OCI-LY3 (cell line): ENCODE measurements around the gene AFDN.

ENCODE experiments used
- H2AFZ ChIP-seq: fragments of 200-600, 300-600 bp; shearing (Covaris generic); 2 replicates; pipeline ENCODE4 v1.6.0; 2014; ENCODE audit warnings: antibody characterized with exemption, low read depth, low read length
- H3K27ac ChIP-seq: fragments of 200-600, 300-600 bp; sonication (generic); 2 replicates; pipeline ENCODE4 v1.5.1; 2014; ENCODE audit warnings: mild to moderate bottlenecking, low read length, moderate library complexity, mixed read lengths
- H3K27me3 ChIP-seq: fragments of 200-600, 300-600 bp; sonication (generic); 2 replicates; pipeline ENCODE4 v1.6.1; 2014; ENCODE audit warnings: low read depth, low read length, mixed read lengths
- H3K36me3 ChIP-seq: fragments of 200-600, 300-600 bp; sonication (generic); replicated peaks from 2 replicates; pipeline ENCODE3; 2014; ENCODE audit warnings: low read depth, low read length, mixed read lengths
- H3K4me1 ChIP-seq: fragments of 300-600, 200-600 bp; sonication (generic); 2 replicates; pipeline ENCODE4 v1.6.1; 2014; ENCODE audit warnings: low read length, mixed read lengths
- H3K4me2 ChIP-seq: fragments of 200-600, 300-600 bp; sonication (generic); 2 replicates; pipeline ENCODE4 v1.6.1; 2014; ENCODE audit warnings: low read length, mixed read lengths
- H3K4me3 ChIP-seq: fragments of 300-600, 200-600 bp; sonication (generic); 2 replicates; pipeline ENCODE4 v1.5.1; 2014; ENCODE audit warnings: antibody characterized with exemption, mild to moderate bottlenecking, low read length, moderate library complexity
- H3K79me2 ChIP-seq: fragments of 300-600, 200-600 bp; shearing (Covaris generic); 2 replicates; pipeline ENCODE4 v1.6.1; 2014; ENCODE audit warnings: mild to moderate bottlenecking, low read length, mixed read lengths
- H3K9ac ChIP-seq: fragments of 300-600, 200-600 bp; shearing (Covaris generic); 2 replicates; pipeline ENCODE4 v1.6.0; 2014; ENCODE audit warnings: mild to moderate bottlenecking, low read length, moderate library complexity
- H3K9me3 ChIP-seq: fragments of 200-600, 300-600 bp; shearing (Covaris generic); 2 replicates; pipeline ENCODE4 v1.6.1; 2014; ENCODE audit warnings: low read length, mixed read lengths; ENCODE audit not compliant: insufficient read depth
- H4K20me1 ChIP-seq: fragments of 200-600, 300-600 bp; sonication (generic); 2 replicates; pipeline ENCODE4 v1.6.1; 2016; ENCODE audit warnings: low read length, mixed read lengths; ENCODE audit not compliant: insufficient read depth
- CTCF ChIP-seq: fragments of 200-600, 300-600 bp; sonication (generic); IDR thresholded peaks from 2 replicates; pipeline ENCODE4 v1.5.1; 2014; ENCODE audit warnings: antibody characterized with exemption, low read length, low read depth
- EZH2phosphoT487 ChIP-seq: fragments of 200-600 bp; shearing (Covaris generic); IDR thresholded peaks from 2 replicates; pipeline ENCODE4 v1.6.1; 2018; ENCODE audit warnings: antibody characterized with exemption, mixed run types, low read depth

AFDN gene

GRCh38 chr6:167944130-167944529 lies 117.4 kb downstream of the AFDN start:
- Histone ChIP-seq H3K9ac (no peak overlapping the region), H3K4me1 (no peaks in the 10 kb centered on the region), H4K20me1 (no peaks in the 10 kb centered on the region), H3K36me3 (peaks cover 33% of the 10 kb centered on the region), H3K27me3 (no peaks in the 10 kb centered on the region), H3K4me2 (no peak overlapping the region), H2AFZ (no peak overlapping the region), H3K4me3 (no peak overlapping the region), H3K27ac (no peak overlapping the region), H3K79me2 (no peaks in the 10 kb centered on the region), H3K9me3 (no peaks in the 10 kb centered on the region)
- TF ChIP-seq CTCF (no peak), EZH2phosphoT487 (no peak)

- no peaks in the 10 kb centered on the region for H3K79me2 ChIP-seq
- H3K36me3 ChIP-seq, result peaks cover 34% of the 10 kb centered on the region
- no peaks in the 10 kb centered on the region for H3K4me1 ChIP-seq
- H3K4me3 ChIP-seq, result no peak overlapping the region
- H3K9me3 ChIP-seq, result no peaks in the 10 kb centered on the region
- no peak for TF ChIP-seq EZH2phosphoT487
- no peak for TF ChIP-seq CTCF
- H4K20me1 ChIP-seq, result no peaks in the 10 kb centered on the region
- H2AFZ ChIP-seq, result no peak overlapping the region
- H3K27me3 ChIP-seq, result no peaks in the 10 kb centered on the region
- H3K9ac ChIP-seq, result no peak overlapping the region
- no peak overlapping the region for H3K4me2 ChIP-seq
- no peak overlapping the region for H3K27ac ChIP-seq
Observed at GRCh38 chr6:167946007-167946406, 119.3 kb downstream of the AFDN start.

- no peak overlapping the region for H3K9ac ChIP-seq
- peaks cover 37% of the 10 kb centered on the region for H3K36me3 ChIP-seq
- TF ChIP-seq EZH2phosphoT487 (no peak), CTCF (no peak)
- H3K79me2 ChIP-seq, result no peaks in the 10 kb centered on the region
- no peaks in the 10 kb centered on the region for H3K9me3 ChIP-seq
- H3K27ac ChIP-seq, result no peak overlapping the region
- no peaks in the 10 kb centered on the region for H4K20me1 ChIP-seq
- no peak overlapping the region for H3K4me2 ChIP-seq
- H3K4me1 ChIP-seq, result no peaks in the 10 kb centered on the region
- H3K4me3 ChIP-seq, result no peak overlapping the region
- no peak overlapping the region for H2AFZ ChIP-seq
- no peaks in the 10 kb centered on the region for H3K27me3 ChIP-seq
Observed at GRCh38 chr6:167946604-167947003, 119.9 kb downstream of the AFDN start.

GRCh38 chr6:167947716-167948115 lies 121.0 kb downstream of the AFDN start:
- Histone ChIP-seq H3K79me2 (no peaks in the 10 kb centered on the region), H3K27me3 (no peaks in the 10 kb centered on the region), H2AFZ (no peak overlapping the region), H3K4me1 (no peaks in the 10 kb centered on the region), H3K27ac (no peak overlapping the region), H3K9me3 (no peaks in the 10 kb centered on the region), H4K20me1 (no peaks in the 10 kb centered on the region), H3K4me2 (no peak overlapping the region), H3K9ac (no peak overlapping the region), H3K4me3 (no peak overlapping the region), H3K36me3 (peaks cover 46% of the 10 kb centered on the region)
- TF ChIP-seq EZH2phosphoT487, result no peak
- TF ChIP-seq CTCF, result no peak
